Stomach (tissue), 9 donors: ENCODE measurements around the gene AGFG1. TPM values are rescaled to one million over a fixed set of nuclear protein-coding genes. Genes with fewer than 3 reads are reported as not detected.
A peak's percentile ranks its signal among the peaks of the same experiment; 100 is the strongest.

ENCODE experiments used
- DNase-seq, 2 donors: peaks; one replicate each; pipeline versions ENCODE4 v3.0.0 to v3.0.0-alpha.2; 2013 to 2019
- H3K27ac ChIP-seq, 5 donors: fragments of 200-600 bp in 4 of 5; sonication (generic) in 4 of 5; one replicate each; pipeline ENCODE4 v1.5.1; 2013 to 2019; ENCODE audit warnings: mild to moderate bottlenecking in 1 of 5, moderate library complexity in 1 of 5
- H3K27me3 ChIP-seq, 3 donors: fragments of 200-600 bp; sonication (generic); one replicate each; pipeline ENCODE4 v1.5.1; 2017 to 2019; ENCODE audit warnings: mixed run types in 1 of 3
- H3K36me3 ChIP-seq, 4 donors: fragments of 200-600 bp; sonication (generic); 1 replicate in 3 of 4; 2 replicates in 1 of 4; pipeline ENCODE4 v1.5.1; 2016 to 2019
- H3K4me1 ChIP-seq, 4 donors: fragments of 200-600 bp; sonication (generic); one replicate each; pipeline ENCODE4 v1.5.1; 2016 to 2019
- H3K4me3 ChIP-seq, 4 donors: fragments of 200-600 bp; sonication (generic) in 3 of 4; one replicate each; pipeline ENCODE4 v1.5.1; 2016 to 2019; ENCODE audit warnings: mild to moderate bottlenecking in 1 of 4
- H3K9me3 ChIP-seq, 4 donors: fragments of 200-600 bp; sonication (generic); one replicate each; pipeline ENCODE4 v1.5.1; 2016 to 2019
- EP300 ChIP-seq: sonication (generic); formaldehyde crosslinking; IDR thresholded peaks from one replicate; pipeline ENCODE4 v1.6.1; 2017; ENCODE audit warnings: antibody characterized with exemption
- POLR2A ChIP-seq, 4 donors: fragments of 450-650 bp; IDR thresholded peaks; one replicate each; pipeline ENCODE4 v1.6.1; 2016; ENCODE audit warnings: antibody characterized with exemption in 4 of 4, control low read depth in 2 of 4, mild to moderate bottlenecking in 1 of 4, moderate library complexity in 1 of 4
- POLR2AphosphoS5 ChIP-seq, 3 donors: sonication (generic); formaldehyde crosslinking; IDR thresholded peaks; one replicate each; pipeline ENCODE4 v1.6.1; 2016; ENCODE audit warnings: antibody characterized with exemption in 3 of 3
- WGBS, 5 donors: extraction: QIAGEN DNeasy Blood & Tissue Kit in 3 of 5; methylation state at CpG; one replicate each; pipeline versions ENCODE4 v1.1.5 to v1.1.7; 2013 to 2018; 5-methylcytosine and 5-hydroxymethylcytosine counted together
- intact Hi-C: fragments of 100-400 bp; cut with DNase I; formaldehyde crosslinking; loops from one replicate; pipeline ENCODE4 v1.15.1; 2023; ENCODE audit warnings: low total_unique reads
- polyA plus RNA-seq, 3 donors: library from polyadenylated mRNA; stranded (reverse); fragments of 200-250 nt; gene quantifications; one replicate each; pipeline ENCODE4 v1.2.3, GENCODE V29; 2013
- total RNA-seq, 5 donors: library from RNA; depleted of rRNA; stranded (reverse); fragments of >200 nt; gene quantifications; one replicate each; pipeline versions ENCODE4 v1.1.0 to v1.2.3, GENCODE V29; 2014 to 2016
- TF ChIP-seq, protein P1 (sequence below), 7 experiments: fragments of 450-650 bp in 4 of 7; fragments of 200-600 bp in 3 of 7; sonication (generic) in 3 of 7; IDR thresholded peaks; one replicate each; pipeline ENCODE4 v1.5.1; 2016 to 2019; ENCODE audit warnings: antibody characterized with exemption in 7 of 7, control low read depth in 2 of 7, mild to moderate bottlenecking in 1 of 7
- donor health status: healthy with polysubstance abuse.
- donor health status: Bipolar disorder and iron deficiency.
- donor health status: healthy.

AGFG1 gene
- total and polyA plus RNA-seq, 8 donors: 16.1 to 119 (median 35.7) TPM

DNA sequence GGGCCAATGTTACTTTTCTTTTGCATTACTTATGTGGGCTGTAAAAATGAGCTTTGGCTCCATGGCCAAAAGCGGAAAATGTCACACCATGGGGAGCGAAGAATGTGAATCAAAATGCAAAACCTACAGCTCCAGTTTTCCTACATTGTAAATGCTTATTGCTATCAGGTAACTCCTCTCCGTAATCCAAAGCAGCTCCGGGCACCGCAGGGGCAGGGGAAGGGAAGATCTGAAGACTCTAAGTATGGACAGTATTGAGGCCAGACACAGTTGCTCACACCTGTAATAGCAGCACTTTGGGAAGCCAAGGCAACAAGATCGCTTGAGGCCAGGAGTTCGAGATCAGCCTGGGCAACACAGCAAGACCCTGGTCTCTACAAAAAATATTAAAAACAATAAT is 7.1 kb upstream of the AGFG1 start:
- Histone ChIP-seq H3K4me1 (peaks cover 12 to 54% (median 26%) of the 10 kb centered on the region in 4 donors), H3K9me3 (no peaks in the 10 kb centered on the region), H3K36me3 (no peaks in the 10 kb centered on the region), H3K4me3 (no peak overlapping the region), H3K27me3 (no peaks in the 10 kb centered on the region), H3K27ac (no peak overlapping the region)
- intact Hi-C loops: no loop called here
- no peak for DNase-seq
- WGBS, 5 donors: 86 to 95% (median 94%) methylated on average over 7 of the region's 7 CpGs
- TF ChIP-seq, protein P1, sequence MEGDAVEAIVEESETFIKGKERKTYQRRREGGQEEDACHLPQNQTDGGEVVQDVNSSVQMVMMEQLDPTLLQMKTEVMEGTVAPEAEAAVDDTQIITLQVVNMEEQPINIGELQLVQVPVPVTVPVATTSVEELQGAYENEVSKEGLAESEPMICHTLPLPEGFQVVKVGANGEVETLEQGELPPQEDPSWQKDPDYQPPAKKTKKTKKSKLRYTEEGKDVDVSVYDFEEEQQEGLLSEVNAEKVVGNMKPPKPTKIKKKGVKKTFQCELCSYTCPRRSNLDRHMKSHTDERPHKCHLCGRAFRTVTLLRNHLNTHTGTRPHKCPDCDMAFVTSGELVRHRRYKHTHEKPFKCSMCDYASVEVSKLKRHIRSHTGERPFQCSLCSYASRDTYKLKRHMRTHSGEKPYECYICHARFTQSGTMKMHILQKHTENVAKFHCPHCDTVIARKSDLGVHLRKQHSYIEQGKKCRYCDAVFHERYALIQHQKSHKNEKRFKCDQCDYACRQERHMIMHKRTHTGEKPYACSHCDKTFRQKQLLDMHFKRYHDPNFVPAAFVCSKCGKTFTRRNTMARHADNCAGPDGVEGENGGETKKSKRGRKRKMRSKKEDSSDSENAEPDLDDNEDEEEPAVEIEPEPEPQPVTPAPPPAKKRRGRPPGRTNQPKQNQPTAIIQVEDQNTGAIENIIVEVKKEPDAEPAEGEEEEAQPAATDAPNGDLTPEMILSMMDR (IDR thresholded peaks at IDR 0.05): no peak
- no peak for TF ChIP-seq POLR2A (IDR thresholded peaks at IDR 0.05)
- no peak for TF ChIP-seq POLR2AphosphoS5 (IDR thresholded peaks at IDR 0.05)
- TF ChIP-seq EP300: no peak

DNA sequence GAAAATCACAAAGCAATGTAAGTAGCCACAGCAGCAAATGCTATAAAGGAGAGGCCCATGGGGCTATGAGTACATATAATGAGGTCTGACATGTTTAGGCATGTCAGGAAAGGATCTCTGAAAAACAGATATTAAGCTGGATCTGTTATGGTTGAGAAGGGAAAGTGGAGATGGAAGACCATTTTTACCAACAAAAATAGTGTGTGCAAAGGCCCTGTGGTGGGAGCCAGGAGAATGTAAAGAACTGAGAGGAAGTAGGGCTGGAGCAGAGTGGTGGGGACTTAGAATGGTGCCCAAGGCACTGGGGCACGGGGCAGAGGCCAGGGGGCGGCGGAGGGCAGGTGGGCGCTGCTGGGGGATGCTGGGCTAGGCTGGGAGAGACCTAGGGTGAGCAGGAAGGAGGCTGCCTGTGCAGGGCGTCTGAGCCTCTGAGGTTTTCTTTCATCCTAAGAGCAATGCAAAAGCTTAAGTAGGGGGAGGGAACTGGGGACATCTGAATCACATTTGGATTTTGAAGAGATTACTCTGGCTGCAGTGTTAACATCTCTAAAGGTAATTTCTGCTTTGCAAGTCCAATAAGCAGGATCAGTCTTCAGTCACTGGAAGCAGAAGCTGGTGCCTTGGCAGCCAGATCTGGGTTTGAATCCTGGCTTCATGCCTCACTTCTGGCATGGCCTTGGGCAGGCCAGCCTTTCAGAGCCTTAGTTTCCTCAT is 4.9 kb upstream of the AGFG1 start:
- intact Hi-C loops: no loop called here
- 75 to 90% (median 83%) methylated on average over 5 of the region's 5 CpGs for WGBS, 5 donors
- TF ChIP-seq, protein P1 (IDR thresholded peaks at IDR 0.05): no peak
- TF ChIP-seq EP300: no peak
- no peak for TF ChIP-seq POLR2AphosphoS5 (IDR thresholded peaks at IDR 0.05)
- no peak for TF ChIP-seq POLR2A (IDR thresholded peaks at IDR 0.05)
- Histone ChIP-seq H3K4me3 (no peak overlapping the region), H3K27ac (peak overlapping the region; percentile 49 to 77 (median 70)), H3K9me3 (no peaks in the 10 kb centered on the region), H3K36me3 (no peaks in the 10 kb centered on the region), H3K27me3 (no peaks in the 10 kb centered on the region), H3K4me1 (peaks cover 15 to 45% (median 28%) of the 10 kb centered on the region in 4 donors)
- no peak for DNase-seq

DNA sequence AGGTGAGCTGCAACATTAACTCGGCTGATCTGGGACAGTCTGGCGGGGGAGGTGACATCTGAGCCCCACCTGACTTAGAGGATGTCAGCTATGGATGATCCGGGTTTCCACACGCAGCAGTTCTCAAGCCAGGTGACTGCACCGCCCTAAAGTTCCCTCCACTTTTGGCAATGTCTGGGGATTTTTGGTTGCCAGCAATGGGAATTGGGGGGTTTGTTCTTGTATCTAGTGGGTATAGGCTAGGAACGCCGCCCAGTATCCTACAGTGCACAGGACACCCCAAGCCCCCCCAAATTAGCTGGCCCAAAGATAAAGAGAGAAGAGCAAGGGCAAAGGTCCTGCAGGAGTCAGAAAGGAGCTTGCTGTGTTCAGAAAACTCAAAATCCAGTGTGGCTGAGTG is 544 bp upstream of the AGFG1 start:
- H3K36me3 ChIP-seq: no peaks in the 10 kb centered on the region
- H3K27me3 ChIP-seq: no peaks in the 10 kb centered on the region
- WGBS, 5 donors: 83 to 91% (median 89%) methylated on average over 7 of the region's 7 CpGs
- TF ChIP-seq POLR2AphosphoS5 (IDR thresholded peaks at IDR 0.05) (no peak), EP300 (no peak), POLR2A (IDR thresholded peaks at IDR 0.05) (no peak)
- TF ChIP-seq, protein P1 (IDR thresholded peaks at IDR 0.05): no peak
- H3K27ac ChIP-seq: peak overlapping the region in 2 of 5 donors; percentile 95 to 97
- H3K4me3 ChIP-seq: peak overlapping the region in 2 of 4 donors; percentile 97 to 98
- H3K4me1 ChIP-seq: peaks cover 15 to 58% (median 42%) of the 10 kb centered on the region in 4 donors
- H3K9me3 ChIP-seq: no peaks in the 10 kb centered on the region
- DNase-seq: no peak
- intact Hi-C loops: no loop called here

DNA sequence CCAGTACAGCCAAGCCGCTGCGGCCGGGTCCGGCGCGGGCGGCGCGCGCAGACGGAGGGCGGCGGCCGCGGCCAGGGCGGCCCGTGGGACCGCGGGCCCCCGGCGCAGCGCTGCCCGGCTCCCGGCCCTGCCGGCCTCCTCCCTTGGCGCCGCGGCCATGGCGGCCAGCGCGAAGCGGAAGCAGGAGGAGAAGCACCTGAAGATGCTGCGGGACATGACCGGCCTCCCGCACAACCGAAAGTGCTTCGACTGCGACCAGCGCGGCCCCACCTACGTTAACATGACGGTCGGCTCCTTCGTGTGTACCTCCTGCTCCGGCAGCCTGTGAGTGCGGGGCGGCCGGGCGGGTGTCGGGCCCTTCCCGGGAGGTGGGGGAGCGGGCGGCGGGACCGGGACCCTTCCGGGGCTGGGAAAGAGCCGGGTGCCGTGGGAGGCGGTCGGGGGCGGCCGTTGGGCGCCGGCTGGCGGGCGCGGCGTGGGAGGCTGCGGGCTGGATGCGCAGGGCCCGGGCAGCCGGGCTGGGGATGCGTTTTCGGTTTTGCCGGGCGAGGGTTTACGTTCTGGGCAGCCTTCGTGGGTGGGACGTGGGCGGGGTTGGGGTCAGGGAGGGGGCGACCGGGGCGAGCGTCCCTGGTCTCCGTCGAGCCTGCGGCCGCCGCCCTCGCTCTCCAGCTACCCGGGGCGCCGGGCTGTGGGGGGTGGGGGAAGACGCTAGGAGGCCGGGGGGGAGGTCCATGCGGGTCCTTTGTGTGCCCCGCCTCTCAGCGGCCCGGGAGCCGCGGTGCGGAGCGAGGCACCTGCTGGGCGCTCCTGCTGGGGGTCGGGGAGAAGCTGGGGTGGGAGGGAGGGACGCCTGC is 537 bp downstream of the AGFG1 start:
- 0 to 3% (median 0%) methylated on average over 38 to 106 of the region's 106 CpGs for WGBS, 5 donors
- no peaks in the 10 kb centered on the region for H3K27me3 ChIP-seq
- H3K4me3 ChIP-seq: peak overlapping the region; percentile 97 to 98 (median 97)
- H3K9me3 ChIP-seq: no peaks in the 10 kb centered on the region
- peaks cover 10 to 58% (median 37%) of the 10 kb centered on the region in 4 donors for H3K4me1 ChIP-seq
- DNase-seq: peak; percentile 37 to 83
- intact Hi-C loops: no loop called here
- peak overlapping the region; percentile 90 to 97 (median 95) for H3K27ac ChIP-seq
- peaks cover 0 to 1% (median 0%) of the 10 kb centered on the region in 4 donors for H3K36me3 ChIP-seq
- TF ChIP-seq POLR2AphosphoS5 (IDR thresholded peaks at IDR 0.05): no peak
- TF ChIP-seq POLR2A (IDR thresholded peaks at IDR 0.05): no peak
- no peak for TF ChIP-seq EP300
- TF ChIP-seq, protein P1 (IDR thresholded peaks at IDR 0.05): no peak
